DMS53 (cell line): ENCODE data around the gene SETD6.
"Not testable (repeated sequence)": the region's sequence is repeated elsewhere in the genome, so short reads cannot be mapped to it uniquely, and the experiment has no call there.

Experiments
- DNase-seq: peaks from one replicate; lab custom pipeline; 2025; lab: John Stamatoyannopoulos, UW

Gene SETD6

GRCh38 chr16:58515125-58515870, at the start of gene SETD6:
Gene SETD6 (plus strand): TSS chr16:58515517. CDS start chr16:58515538, 21 bp downstream.
- peak; percentile 93 for DNase-seq

- no peak for DNase-seq
Observed at GRCh38 chr16:58465817-58466216, 49.5 kb upstream of the SETD6 start.

DNA sequence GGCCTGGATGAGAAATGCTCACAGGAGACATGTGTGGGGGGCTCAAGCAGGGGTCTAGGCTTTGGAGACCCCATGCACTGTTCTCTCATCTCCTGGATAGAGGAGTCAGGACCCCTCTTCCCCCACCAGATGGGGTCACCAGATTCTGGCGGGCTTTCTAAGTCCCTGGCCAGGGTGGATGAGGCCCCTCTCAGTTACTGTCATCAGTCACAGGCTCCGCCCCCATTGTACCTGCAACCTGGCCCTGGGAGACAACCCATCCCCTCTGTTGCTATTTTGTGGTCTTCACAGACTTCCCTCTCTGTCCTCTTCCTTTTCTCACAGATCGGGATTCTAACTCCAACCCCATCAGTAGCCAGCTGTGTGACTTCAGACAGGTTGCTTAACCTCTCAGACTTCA, 48.9 kb upstream of the SETD6 start:
- DNase-seq = no peak

DNA sequence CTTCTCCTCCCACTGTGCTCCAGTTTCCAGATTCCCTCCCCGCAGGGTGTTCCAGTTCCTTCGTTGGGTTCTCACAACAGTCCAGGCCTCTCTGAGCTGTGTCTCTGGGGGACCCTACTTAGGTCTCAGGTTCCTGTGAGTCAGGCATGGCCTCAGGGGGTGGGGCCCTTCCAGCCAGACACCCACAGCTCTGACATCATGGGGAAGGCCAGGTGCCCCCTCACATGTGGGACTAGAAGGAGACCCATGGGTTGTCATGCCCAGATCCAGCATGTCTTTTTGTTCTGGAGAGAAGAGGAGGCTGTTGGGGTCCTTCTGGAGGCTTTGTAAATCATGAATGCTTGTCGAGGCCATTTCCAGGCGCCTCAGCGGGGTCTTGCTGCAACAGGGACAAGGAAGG, 47.4 kb upstream of the SETD6 start:
- DNase-seq = no peak

- no peak for DNase-seq
Observed at GRCh38 chr16:58471209-58471975, 43.9 kb upstream of the SETD6 start.

DNA sequence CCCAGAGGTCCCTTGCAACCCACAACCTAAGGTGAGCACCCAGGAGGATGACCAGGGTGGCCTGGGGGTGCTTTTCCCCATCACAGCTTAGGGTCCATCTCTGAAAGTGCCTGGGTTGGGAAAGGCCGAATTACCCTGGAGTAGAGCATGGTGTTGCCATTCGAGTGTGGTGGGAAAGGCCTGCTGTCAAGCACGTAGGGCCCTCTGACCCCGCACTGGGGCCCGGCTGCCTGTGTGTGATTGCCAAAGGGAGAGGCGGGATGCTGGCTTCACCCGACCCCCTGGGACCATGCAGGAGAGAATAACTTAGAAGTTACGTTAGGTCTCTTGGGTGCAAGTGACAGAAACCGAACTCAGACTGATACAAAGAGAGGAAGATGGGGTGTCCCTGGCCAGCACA, 43.1 kb upstream of the SETD6 start:
- DNase-seq = no peak

GRCh38 chr16:58472827-58473226, 42.5 kb upstream of the SETD6 start:
- DNase-seq = no peak

- no peak for DNase-seq
Observed at GRCh38 chr16:58474296-58474695, 41.0 kb upstream of the SETD6 start.

DNA sequence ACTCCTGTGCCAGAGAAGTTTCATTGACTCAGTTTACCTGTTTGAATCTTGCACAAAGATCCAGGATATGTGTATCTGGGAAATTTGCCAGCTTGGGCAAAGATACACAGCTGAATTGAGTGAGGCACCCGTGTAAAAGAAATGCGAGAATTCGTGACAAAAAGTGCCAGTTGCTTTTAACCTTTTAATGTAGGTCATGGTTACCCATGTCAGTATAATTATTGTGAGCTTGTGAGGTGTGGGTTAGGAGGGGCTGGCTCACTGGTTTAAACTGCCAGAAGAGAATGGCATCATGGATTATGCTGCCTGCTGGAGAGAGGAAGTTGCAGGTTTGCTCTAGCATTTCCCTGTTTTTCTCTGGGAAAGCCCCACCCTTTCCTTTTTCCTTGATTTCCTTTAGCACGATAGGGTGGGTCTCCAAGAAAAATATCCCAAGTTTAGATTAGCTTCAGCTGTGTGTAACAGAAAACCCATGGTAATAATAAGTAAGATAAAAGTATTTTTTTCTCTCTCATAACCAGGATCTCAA, 40.2 kb upstream of the SETD6 start:
- DNase-seq = no peak

GRCh38 chr16:58476791-58477190, 38.5 kb upstream of the SETD6 start:
- DNase-seq = no peak

DNA sequence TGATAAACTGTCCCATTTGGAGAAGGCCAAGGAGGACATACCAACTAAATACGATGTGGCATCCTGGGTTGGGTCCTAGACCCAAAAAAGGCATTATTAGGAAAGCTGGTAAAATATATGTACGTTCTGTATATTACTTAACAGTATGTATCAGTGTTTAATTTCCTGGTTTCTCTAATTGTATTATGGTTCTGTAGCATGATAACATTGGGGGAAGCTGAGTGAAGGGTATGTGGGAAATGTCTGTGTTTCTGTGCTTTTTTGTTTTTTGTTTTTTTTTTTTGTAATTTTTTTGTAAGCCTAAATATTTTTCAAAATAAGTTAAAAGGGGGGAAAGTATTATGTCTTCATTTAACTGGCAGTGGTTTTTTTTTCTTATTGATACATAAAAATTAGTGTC, 36.9 kb upstream of the SETD6 start:
- DNase-seq = no peak

DNA sequence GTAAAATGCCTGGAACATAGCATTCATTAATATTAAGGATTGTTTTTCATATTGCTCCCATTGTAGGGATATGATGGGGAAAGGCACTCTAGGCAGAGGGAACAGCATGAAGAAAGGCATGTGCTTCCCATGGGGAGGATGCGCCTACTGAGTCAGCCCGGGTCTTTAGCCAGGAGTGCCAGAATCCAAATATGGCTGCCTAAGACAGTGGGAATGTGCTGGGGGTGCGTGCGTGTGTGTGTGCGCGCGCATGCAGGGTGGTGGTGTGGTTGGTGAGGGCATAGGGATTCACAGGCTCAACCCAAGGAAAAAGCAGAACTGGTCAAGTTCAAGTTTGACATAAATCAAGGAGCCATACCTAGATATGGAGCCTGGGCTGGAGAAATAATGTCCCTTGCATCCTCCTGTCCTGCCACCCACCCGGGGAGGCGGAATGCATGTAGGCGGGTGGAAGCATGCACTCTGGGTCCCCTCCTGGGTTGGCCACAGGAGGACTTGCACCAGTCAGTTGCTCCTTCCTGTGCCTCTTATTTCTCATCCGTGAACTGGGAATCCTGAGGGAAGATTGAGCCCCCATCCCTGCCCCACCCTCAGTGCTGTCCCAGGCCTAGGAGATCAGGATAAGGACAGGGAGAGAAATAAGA, 34.0 kb upstream of the SETD6 start:
- DNase-seq = no peak

- no peak for DNase-seq
Observed at GRCh38 chr16:58481931-58482330, 33.4 kb upstream of the SETD6 start.

DNA sequence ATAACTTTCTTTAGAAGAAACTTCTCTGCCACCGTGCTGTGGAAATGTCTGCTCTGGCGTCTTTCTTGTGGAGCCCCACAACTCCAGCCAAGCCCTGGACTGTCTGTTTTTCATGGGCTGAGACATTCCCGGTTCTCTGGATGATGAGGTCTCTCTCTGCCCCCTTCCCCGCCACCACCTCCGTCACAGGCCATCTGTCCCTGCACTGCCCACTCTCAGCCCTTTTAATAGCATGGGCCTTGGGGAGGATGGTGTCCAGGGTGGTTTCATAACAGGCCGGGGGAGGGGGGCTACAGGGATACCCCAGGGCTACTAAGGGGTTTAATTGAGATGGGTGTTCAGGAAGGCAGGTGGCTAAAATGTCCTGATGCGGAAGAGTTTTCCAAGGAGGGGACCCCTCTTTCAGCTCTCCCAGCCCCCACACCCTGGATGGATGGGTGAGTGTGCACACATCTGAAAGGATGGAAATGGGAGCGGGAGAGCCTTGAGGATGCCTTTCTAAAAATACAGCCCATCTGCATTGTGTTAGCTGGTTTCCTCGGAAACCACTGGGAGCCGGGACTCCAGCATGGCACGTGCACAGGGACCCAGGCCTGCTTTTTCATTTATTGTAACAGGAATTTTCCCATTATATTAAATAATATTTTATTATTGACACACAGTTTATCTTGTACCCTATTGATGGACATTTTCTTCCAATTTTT, 30.0 kb upstream of the SETD6 start:
- no peak for DNase-seq

GRCh38 chr16:58487566-58488351, 27.6 kb upstream of the SETD6 start:
- peak; percentile 90 for DNase-seq

- no peak for DNase-seq
Observed at GRCh38 chr16:58488531-58488930, 26.8 kb upstream of the SETD6 start.

- no peak for DNase-seq
Observed at GRCh38 chr16:58490065-58490464, 25.3 kb upstream of the SETD6 start.

DNA sequence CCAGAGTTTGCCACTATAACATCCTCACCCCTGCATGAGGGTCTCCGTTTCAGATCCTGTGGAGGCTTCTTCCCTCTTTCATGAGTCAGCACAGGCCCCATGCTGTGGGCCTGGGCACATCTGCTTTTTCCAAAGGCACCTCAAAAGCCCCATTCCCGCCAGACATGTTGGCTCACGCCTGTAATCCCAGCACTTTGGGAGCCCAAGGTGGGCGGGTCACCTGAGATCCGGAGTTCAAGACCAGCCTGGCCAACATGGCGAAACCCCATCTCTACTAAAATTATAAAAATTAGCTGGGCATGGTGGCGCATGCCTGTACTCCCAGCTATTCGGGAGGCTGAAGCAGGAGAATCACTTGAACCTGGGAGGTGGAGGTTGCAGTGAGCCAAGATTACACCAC, 24.8 kb upstream of the SETD6 start:
- not testable (repeated sequence) for DNase-seq

DNA sequence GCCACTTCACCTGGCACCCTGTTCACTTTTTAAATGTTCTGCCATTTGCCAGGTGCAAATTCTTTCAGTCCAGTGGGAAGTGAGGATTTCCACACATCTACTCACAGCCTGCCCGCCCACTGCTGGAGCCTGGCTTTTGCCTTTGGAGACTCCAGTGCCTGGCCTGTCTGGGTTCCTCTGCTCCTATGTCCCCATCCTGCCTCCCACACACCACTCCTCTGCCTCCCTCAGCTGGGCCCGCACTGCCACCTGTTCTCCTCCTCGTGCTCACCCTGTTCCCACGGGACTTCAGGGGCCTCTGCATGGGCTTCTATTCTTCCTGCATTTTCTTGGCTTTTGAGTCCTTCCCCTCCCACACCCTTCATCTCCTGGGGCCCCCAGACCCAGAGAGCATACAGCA, 23.3 kb upstream of the SETD6 start:
- no peak for DNase-seq

DNA sequence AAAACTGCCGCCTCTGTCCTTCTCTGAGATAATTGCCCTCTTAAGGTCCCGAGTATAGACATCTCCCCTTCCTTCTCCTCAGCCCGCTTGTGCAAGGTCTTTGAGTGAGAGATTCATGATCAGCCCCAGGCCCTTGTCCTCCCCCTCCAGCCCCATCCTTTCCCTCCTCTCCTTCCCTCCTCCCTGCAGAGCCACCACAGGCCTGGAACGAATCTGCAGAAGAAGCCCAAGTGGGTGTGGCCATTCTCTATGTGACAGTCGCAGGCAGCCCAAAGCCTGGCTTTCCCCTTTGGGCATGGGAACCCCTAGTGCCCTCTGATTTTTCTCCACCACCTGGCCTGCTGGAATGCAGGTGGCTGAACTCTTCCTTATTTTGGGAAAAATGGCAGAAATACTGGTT, 22.6 kb upstream of the SETD6 start:
- DNase-seq = peak; percentile 20

GRCh38 chr16:58493756-58494431, 21.4 kb upstream of the SETD6 start:
- DNase-seq = peak; percentile 9
